Measurements from ENCODE around the gene SIL1.
"Not testable (repeated sequence)": the region's sequence is repeated elsewhere in the genome, so short reads cannot be mapped to it uniquely, and the experiment has no call there.

The SIL1 gene

DNA sequence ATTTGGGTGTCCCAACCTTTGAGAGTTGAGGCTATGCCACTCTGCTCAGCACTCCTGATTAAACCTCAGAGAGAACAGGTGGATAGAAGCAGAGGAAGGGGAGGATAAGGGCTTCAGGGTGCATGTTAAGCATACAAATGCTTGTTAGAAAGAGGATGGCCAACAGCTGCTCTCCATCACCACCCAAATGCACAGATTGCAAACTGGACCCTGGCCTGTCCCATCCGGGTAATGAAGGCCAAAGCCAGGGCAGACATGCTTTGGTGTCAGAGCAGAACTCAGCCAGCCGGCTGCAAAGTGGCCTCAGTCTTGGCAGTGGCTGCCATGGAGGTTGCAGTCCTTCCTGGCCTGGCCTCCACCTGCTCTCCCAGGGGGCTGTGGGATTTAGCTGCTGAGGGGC lies 84.3 kb downstream of the SIL1 start:
- no peak for DNase-seq

DNA sequence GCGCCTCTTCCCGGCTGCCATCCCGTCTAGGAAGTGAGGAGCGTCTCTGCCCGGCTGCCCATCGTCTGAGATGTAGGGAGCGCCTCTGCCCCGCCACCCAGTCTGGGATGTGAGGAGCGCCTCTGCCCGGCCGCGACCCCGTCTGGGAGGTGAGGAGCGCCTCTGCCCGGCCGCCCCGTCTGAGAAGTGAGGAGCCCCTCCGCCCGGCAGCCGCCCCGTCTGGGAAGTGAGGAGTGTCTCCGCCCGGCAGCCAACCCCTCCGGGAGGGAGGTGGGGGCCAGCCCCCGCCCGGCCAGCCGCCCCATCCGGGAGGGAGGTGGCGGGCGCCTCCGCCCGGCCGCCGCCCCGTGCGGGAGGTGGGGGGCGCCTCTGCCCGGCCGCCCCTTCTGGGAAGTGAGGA lies 85.8 kb downstream of the SIL1 start:
- DNase-seq, result not testable (repeated sequence)

DNA sequence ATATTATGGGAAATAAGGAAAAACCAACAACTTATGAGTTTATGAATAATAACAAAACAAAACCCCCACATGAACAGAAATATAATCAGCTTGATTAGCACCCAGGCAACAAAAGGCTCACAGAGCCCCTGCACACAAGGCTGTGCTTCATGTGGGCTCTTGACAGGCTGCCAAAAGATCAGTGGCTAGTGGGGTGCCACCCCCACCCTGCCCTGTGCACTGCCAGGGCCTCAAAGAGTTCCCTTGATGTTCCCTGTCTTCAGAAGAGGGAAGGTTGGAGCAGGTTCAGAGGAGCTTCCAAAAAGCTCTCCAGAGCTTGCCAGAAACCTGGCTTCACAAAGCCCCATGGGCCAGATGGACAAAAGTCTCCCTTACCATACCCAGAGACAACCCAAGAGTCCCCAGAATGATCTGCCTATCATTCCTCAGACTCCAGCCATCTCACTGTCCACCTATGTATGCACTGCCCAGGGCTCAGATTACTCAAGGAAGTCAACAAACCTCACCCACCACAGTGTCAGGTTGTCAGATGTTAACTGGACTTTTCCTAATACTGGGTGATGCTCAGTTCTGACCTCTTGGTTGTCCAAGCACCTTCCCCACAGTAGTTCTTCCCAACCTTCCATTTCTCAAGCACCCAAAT lies 87.5 kb downstream of the SIL1 start:
- peak in 37 of 56 donors; percentile 16 to 71 (median 48) for DNase-seq

DNA sequence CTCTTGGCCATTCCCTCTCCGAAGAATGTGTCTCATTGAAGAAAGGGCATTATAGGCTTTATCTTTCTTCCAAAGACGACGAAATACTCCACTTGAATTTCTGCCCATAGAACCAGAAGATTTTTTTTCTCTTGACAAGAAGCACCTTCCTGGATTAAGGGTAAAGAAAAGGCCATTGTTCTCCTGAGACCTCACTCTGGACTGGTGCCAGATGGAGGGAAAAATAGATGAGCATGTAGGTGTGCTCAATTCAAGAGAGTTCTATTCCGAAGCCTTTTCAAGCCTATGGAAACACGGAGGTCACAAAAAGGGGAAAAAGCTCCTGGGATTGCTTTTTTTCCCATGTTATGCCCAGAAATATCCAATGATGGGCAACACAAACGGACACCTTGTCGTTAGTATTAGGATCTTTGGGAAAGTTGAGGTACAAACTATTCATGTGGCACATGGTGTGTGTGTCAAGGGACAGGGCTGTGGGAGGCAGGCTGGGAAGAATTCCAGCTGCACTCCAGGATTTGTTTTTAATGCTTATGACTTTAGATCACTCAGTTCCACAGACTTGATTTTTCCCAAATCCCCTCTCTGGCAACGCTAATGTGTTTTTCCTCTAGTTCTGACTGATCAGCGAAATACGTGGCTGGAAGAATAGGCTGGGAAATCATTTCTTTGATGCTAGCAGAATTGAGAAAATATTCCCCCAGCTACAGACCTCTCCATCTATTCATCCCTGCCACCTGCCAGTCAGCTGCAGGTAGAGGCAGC lies 89.9 kb downstream of the SIL1 start:
- DNase-seq, result no peak

DNA sequence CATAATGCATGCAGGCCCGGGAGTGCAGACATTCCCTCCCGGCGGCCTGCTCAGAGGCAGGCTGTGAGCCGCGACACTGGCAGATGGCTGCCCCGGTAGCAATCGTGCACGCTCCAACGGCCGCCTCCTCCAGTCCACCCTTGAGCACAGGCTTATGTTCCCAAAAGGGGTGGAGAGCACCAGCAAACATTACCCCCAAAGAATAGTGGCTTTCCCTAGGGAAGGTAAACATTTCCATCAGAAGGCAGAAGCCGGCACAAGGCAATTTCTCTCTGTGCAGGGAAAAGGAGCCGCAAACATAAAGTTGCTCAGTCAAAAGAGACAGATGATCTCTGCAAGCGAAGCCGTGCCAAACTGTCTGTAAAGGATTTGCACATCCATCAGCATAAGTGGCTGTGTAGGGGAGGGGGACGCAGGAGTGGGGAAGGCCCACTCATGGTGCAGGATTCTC lies 92.5 kb downstream of the SIL1 start:
- DNase-seq, result peak in 29 of 56 donors; percentile 10 to 70 (median 38)

DNA sequence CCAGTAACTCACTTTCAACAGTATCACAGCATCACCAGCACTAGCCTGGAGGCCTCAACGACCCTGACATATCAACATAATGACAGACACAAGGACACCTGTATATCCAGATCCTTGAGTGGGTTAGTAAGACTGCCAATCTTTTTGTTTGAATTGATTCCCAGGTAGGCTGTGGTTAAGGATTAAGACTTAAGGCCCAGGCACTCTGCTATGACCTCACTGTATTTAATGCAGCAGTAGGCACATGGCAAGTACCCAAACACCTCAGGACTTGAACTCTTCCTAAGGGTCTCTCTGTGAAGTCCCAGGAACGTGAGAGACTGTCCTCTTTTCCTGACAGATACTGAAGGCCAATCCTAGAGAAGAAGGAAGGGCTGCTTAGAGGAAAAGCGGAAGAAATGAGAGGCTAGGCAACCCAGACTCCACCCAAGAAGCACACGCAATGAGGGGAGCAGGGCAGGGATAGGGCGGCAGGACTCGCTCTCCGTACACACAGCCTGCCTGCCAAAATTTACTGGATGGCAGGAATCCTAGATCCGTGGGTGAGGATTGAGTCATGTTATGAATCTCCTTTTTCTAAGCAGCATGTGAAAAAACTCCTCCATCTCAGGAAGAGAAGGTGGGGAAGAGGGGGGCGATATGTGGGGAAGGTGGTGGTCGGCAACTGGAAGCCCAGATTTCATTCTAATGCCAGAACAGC lies 93.4 kb downstream of the SIL1 start:
- DNase-seq, result peak in 42 of 56 donors; percentile 12 to 83 (median 60)

DNA sequence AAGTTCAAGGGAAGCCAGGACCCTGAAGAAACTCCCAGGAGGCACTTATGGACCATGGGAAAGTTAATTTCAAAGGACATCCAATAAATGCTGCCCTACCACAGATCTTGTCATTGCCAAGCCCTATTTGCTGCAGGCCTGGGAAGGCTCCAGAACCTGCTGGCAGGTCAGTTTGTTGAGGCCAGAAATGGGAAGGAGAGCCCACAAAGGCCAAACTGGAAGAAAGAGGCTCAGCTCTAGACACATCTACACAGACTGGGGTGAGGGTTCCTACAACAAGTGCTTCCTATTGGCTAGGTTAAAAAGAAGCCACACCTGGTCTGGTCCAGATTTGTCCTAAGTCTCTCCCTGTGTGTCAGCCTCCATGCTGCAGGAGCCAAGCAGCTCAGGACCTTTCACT lies 94.4 kb downstream of the SIL1 start:
- DNase-seq, result no peak

DNA sequence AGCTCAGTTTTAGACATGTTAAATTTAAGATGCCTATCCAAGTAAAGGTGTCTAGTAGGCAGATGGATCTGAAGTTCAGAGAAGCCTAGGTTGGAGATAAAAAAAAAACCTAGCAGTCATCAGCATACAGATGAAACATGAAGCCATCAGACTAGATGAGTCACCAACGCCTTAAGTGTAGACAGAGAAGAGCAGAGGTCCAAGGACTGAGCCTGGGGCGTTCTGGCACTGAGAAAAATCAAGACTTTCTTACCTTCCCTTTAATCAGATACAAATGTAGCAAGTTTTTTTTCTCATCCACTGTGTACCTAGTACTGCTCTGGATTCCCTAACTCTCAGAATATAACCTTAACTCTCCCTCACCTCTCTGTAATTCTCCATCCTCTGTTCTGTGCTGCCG lies 97.3 kb downstream of the SIL1 start:
- no peak for DNase-seq

DNA sequence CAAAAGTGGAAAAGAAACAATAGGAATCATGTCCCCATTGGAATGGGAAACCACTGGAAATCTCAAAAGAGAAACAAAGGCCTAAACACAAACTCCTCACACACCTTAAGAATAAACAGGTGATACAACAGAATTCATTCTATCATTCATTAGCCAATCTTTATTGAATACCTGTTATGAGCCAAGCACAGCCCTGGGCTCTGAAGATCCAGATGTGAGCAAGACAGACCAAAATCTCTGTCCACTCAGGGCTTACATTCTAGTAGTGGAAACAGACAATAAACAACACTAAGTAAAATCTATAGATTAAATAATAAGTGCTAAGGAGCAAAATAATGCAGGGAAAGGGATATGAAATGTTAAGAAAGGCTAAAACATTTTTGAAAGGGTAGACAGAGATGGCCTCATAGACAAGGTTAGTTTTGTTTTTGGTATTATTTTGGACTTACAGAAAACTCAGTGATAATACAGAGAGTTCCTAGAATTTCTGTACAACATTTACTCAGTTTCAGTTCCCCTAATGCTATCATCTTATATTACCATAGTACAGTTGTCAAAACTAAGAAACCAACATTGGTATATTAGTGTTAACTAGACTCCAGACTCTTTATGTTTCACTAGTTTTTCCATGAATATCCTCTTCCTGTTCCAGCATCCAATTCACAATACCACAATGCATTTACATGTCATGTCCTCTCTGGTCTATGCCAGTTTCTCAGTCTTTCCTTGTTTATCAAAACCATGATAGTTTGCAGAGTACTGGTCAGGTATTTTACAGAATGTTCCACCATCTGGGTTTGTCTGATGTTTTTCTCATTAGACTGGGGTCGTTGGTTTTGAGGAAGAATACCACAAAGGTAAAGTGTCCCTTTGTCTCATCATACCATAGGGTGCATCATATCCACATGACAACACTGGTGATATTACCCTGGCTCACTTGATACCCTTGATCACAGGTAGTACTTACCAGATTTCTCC lies 103.7 kb downstream of the SIL1 start:
- DNase-seq, result no peak

DNA sequence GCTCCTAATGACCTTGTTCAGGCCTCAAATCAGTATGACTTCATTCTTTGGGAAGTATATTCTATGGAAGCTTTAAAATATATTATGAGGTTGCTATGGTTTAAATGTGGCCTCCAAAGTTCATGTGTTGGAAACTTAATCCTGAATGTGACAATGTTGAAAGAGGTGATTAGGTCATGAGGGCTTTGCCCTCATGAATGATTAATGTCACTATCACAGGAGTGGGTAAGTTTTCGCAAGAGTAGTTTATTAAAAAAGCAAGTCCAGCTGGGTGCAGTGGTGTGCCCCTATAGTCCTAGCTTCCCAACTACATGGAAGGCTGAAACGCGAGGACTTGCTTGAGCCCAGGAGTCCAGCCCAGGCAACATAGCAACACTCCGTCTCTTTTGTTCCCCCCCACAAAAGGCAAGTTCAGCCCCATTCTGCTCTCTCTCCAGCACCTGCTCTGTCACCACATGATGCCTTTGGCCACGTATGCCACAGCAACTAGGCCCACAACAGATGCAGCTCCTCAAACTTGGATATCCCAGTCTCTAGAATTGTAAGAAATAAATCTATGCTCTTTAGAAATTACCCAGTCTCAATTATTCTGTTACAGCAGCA lies 105.3 kb downstream of the SIL1 start:
- DNase-seq, result no peak

DNA sequence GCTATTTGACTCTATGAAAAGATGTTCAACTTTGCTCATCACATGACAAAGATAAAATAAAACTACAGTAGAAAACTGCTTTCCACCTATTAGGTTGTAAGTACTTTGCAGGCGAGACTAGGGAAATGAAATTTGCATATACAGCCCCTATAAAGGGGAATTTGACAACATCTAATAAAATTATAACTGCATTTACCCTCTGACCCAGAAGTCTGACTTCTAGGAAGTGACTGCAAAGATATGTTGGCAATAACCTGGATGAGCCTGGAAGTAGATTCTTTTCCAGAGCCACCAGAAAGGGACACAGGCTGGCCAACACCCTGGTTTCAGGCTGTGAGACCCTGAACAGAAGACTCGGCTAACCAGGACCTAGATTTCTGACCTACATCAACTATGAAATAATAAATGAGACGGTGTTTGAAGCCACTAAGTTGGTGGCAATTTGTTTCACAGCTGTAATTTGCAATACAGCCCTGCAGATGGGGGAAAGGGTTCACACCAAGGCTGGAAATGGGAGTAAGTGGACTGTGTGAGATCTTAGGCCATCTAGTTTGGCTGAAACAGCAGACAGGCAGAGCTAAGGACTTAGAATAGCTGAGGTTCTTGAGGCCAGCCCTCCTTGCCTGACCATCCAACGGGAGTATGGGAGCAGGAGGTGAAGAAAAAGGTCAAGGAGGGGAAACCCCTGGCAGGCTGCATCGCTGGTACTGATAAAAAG lies 106.6 kb downstream of the SIL1 start:
- DNase-seq, result peak in 9 of 56 donors; percentile 12 to 43 (median 21)

DNA sequence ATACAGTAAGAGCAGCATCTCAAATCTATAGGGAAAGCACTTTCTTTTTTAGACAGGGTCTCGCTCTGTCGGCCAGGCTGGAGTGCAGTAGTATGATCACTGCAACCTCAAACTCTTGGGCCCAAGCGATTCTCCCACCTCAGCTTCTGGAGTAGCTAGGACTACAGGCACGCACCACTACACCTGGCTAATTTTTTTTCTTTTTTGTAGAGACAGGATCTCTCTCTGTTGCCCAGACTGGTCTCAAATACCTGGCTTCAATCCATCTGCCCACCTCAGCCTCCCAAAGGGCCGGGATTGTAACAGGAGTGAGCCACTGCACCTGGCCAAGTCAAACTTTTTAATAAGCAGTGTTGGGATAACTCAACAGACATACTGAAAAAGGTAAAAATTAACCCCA lies 107.6 kb downstream of the SIL1 start:
- no peak for DNase-seq

DNA sequence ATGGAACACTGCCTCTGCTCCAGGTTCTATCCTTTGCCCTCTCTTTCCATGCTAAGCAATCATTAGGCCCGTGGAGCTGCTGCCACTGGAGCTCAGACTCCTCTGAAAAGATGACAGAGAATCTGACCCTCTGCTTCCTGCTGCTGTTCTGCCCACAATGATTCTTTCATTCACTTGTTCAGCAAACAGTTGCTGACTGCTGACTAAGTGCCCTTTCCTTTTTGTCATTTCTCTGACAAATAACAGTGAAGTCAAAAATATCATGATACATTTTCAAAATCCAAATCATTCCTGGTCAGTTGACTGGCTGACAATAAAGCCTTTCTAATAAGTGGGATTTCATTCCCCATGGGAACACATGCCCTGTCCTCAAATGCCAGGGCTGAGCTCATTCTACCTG lies 110.1 kb downstream of the SIL1 start:
- DNase-seq, result peak in 1 of 56 donors; percentile 5

DNA sequence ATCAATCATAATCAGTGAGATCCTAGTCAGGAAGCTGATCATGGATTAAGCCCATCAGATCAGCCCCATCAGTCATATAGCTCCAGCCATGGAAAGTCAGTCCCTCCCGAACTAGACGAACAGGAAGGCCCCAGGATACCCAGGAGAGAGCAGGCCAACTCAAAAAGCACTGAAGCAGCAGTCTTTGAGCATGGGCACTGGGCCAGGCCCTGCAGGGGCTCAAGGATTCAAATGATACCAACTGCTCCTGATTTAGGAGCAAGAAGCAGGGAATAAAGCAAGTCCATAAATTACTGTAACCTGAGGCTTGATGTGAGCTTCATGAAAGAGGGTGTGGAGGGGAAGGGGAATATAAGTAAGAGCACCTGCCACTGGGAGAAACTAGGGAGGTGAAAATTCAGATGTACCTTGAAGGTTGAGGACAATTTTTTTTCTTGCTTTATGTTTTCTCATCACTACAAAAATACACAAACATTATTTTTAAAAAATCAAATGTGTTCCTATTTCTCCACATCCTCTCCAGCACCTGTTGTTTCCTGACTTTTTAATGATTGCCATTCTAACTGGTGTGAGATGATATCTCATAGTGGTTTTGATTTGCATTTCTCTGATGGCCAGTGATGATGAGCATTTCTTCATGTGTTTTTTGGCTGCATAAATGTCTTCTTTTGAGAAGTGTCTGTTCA lies 115.2 kb downstream of the SIL1 start:
- DNase-seq, result no peak

DNA sequence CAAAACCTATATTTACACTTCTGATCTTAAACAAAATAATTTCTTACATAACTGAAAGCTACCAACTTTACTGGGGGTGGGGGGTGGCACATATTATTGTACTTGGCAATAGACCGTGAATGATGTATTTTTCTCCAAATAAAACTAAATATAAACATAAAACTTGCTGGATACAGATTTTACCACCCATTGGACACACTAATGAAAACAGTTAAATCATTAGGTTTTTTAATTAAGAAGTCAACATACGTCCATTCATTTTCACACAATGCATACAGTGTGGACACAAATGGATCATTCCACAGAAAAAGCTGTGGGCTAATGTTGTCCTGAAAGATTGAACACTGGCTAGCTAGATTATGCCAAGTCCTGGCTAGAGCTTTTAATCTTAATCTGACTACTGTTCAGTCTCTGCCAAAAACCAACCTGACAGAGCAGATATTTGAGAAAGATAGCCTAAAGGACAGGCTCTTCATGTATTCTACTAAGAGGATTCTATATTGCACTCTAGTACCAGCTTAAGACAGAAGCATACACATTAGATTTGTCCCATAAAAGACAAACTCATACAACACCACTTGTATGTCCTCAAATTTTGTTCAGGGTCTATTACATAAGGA lies 118.1 kb downstream of the SIL1 start:
- no peak for DNase-seq

DNA sequence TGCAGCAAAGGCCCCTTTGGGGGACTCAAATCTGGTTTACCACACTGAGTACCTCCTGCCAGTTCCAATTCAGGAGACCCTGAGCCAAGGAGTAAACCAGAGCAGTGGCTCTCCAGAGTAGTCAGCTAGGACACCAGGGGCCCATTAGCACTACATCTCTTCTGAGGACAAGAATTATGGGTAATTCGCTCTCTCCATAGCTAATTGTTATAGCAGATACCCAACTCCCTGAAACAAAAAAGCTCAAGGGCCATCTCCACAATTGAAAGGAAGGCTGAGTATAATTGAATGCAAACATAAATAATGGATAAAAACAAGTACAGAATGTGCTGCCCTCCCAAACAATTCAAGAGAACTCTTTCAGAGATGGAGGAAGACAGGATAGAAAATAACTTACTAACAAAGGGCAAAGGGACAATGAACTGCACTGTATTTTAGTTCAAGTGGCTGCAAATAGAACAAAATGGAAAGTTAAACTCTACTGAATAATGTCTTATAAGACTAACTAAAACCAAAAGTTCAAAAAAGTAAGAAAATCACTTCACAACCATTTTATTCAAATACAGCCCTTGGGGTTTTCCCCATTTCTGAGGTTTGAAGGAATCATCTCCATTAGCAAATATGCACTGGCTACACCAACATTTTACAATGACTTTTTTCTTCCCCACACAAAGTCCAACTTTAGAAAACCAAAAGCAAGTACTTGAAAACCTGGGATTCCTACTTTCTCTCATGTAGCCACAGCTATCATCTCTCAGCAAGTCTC lies 118.8 kb downstream of the SIL1 start:
- DNase-seq, result no peak

DNA sequence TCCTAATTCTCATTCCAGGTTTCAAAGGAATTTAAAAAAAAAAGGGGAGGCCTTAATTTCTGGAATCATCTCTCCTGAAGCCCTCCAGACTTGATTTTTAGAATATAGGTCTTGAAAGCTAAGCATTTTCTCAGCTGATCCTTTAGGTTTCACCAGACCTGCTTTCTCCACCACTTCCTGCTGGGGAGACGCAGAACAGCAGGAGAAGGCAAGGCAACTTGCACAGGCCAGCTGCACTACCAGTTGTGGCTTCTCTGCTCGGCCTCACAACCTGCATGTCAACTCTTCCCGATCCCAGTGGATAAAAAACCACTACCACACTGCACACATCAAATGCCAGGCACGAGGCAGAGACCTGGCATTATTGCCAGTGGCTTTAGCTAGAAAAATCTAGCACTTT lies 119.8 kb downstream of the SIL1 start:
- DNase-seq, result no peak

DNA sequence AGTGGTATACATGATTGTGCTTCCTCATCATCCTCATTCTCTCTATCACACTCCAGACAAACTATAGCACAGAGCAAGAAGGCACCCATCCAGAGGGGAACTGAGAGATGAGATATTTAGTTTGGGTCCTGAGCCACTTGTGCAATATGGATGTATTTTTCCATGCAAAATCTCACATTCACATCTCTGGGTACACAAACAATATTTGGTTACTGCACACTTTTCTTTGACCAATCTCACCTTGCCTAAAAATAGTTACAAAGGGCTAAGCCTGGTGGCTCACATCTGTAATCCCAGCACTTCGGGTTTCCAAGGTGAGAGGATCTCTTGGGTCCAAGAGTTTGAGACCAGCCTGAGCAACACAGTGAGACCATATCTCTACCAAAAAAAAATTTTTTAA lies 120.3 kb downstream of the SIL1 start:
- no peak for DNase-seq

Measured in nucleus accumbens (tissue), 56 donors.